Activated naive CD4-positive, alpha-beta T cell treated with anti-CD3 and anti-CD28 coated beads, Interleukin-2, amount 50 U/mL, for 24 hours (primary cell): ENCODE results near the gene ATXN7L3B.
A peak's percentile ranks its signal among the peaks of the same experiment; 100 is the strongest.
"Not testable (repeated sequence)": the region's sequence is repeated elsewhere in the genome, so short reads cannot be mapped to it uniquely, and the experiment has no call there.

Experiments used
- H3K27ac Mint-ChIP-seq: one replicate; pipeline ENCODE4 v1.8.0; 2021; ENCODE audit warnings: mild to moderate bottlenecking, mixed read lengths
- H3K27me3 Mint-ChIP-seq: one replicate; pipeline ENCODE4 v1.8.0; 2021; ENCODE audit warnings: mixed read lengths
- H3K36me3 Mint-ChIP-seq: one replicate; pipeline ENCODE4 v1.8.0; 2021; ENCODE audit warnings: mixed read lengths
- H3K4me1 Mint-ChIP-seq: one replicate; pipeline ENCODE4 v1.8.0; 2021; ENCODE audit warnings: mixed read lengths
- H3K4me3 Mint-ChIP-seq: one replicate; pipeline ENCODE4 v1.8.0; 2021; ENCODE audit warnings: mild to moderate bottlenecking, mixed read lengths
- H3K9me3 Mint-ChIP-seq: one replicate; pipeline ENCODE4 v1.8.0; 2021; ENCODE audit warnings: mixed read lengths

The ATXN7L3B gene, protein sequence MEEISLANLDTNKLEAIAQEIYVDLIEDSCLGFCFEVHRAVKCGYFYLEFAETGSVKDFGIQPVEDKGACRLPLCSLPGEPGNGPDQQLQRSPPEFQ

DNA sequence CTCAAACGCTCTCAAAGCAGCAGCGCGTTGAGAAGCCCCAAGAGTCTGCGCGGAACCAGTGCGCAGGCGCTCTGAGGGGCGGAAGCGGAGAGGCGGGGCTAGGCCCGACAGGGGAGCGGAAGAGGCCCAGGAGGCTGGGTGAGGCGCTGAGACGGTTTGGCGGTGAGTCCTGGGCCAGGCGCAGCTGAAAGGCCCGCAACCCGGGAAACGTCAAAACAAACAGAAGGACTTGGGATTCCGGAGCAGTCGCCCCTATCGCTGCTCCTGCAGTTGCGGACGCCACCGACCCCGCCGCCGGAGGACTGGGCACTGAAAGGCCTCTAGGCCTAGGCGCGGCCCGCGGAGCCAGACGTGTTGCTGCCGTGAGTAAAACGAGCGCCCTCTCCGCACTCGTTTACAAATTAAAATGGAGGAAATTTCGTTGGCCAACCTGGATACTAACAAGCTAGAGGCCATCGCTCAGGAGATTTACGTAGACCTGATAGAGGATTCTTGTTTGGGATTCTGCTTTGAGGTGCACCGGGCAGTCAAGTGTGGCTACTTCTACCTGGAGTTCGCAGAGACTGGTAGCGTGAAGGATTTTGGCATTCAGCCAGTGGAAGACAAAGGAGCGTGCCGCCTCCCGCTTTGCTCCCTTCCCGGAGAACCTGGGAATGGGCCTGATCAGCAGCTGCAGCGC is at the start of gene ATXN7L3B:
Gene ATXN7L3B, plus strand, starts transcription at position 129 of the 679 bp plus-strand sequence. Its CDS starts 278 bp downstream, at position 407.
- Mint-ChIP-seq H3K4me1 (peaks cover 61% of the 10 kb centered on the region), H3K36me3 (peaks cover 27% of the 10 kb centered on the region), H3K27me3 (no peaks in the 10 kb centered on the region), H3K4me3 (peak within 1 kb of the TSS; percentile 98), H3K27ac (peak within 1 kb of the TSS; percentile 99), H3K9me3 (no peaks in the 10 kb centered on the region)

- peaks cover 1% of the 10 kb centered on the region for H3K27me3 Mint-ChIP-seq
- no peaks in the 10 kb centered on the region for H3K36me3 Mint-ChIP-seq
- H3K4me3 Mint-ChIP-seq = no peak overlapping the region
- no peaks in the 10 kb centered on the region for H3K9me3 Mint-ChIP-seq
- peaks cover 11% of the 10 kb centered on the region for H3K4me1 Mint-ChIP-seq
- no peak overlapping the region for H3K27ac Mint-ChIP-seq
Observed at GRCh38 chr12:74488134-74488533, 49.5 kb upstream of the ATXN7L3B start.

DNA sequence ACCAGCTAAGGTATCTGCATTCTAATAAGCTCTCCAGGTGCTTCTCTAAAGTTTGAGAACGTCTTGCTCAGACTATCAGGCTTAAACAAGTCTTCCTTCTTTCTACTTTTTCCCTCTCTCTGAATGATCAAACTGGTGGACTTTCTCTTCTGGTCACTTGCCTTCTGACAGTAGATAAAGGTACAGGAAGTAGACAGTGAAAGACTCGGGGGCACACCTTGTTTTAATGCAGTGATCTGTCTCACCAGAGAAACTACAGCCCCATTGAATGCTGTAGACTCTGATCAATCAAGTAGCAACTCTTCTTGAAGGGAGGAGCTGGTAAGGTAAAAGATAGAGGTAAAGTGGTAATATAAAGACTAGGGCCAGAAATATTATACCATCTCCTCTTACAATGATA is 48.1 kb upstream of the ATXN7L3B start:
- H3K4me3 Mint-ChIP-seq = no peak overlapping the region
- no peaks in the 10 kb centered on the region for H3K36me3 Mint-ChIP-seq
- no peak overlapping the region for H3K27ac Mint-ChIP-seq
- H3K27me3 Mint-ChIP-seq = peaks cover 3% of the 10 kb centered on the region
- no peaks in the 10 kb centered on the region for H3K9me3 Mint-ChIP-seq
- H3K4me1 Mint-ChIP-seq = peaks cover 11% of the 10 kb centered on the region

DNA sequence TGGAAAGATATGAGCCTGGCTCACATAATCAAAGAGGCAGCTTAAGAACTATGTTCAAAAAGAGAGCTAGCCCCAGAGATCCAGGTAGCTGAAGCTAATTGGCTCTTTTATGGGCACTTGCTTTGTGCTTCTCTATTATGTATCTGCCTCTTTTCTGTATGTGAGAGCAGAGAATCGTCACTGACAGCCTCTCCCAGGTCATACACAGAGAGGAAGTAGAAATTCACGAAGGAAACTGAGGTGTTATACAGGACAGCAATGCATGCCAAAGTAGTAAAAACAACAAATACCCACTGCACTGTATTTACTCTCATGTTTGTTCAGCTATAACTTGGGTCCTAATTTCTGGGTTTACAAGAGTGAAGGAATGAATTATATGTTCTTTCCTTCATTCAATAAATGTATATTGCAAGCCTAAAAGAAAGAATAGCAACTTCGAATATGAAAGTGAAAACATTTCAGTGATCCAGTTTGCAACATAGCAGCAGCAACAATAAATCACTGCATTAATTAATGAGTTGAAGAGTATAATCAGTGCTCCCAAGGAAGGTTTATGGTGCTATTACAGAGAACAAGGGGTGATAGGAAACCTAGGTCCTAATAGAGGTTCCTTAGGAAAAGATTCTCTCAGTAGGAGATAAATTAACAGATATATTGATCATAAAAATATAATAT is 47.1 kb upstream of the ATXN7L3B start:
- no peaks in the 10 kb centered on the region for H3K9me3 Mint-ChIP-seq
- no peaks in the 10 kb centered on the region for H3K36me3 Mint-ChIP-seq
- H3K27me3 Mint-ChIP-seq = peaks cover 3% of the 10 kb centered on the region
- H3K4me3 Mint-ChIP-seq = peak overlapping the region; percentile 51
- H3K4me1 Mint-ChIP-seq = peaks cover 11% of the 10 kb centered on the region
- no peak overlapping the region for H3K27ac Mint-ChIP-seq

GRCh38 chr12:74491374-74491773 is 46.3 kb upstream of the ATXN7L3B start:
- Mint-ChIP-seq H3K4me3 (no peak overlapping the region), H3K9me3 (no peaks in the 10 kb centered on the region), H3K27ac (no peak overlapping the region), H3K4me1 (peaks cover 11% of the 10 kb centered on the region), H3K27me3 (peaks cover 3% of the 10 kb centered on the region), H3K36me3 (no peaks in the 10 kb centered on the region)

- Mint-ChIP-seq H3K36me3 (no peaks in the 10 kb centered on the region), H3K4me3 (no peak overlapping the region), H3K27ac (no peak overlapping the region), H3K4me1 (no peaks in the 10 kb centered on the region), H3K9me3 (peaks cover 5% of the 10 kb centered on the region), H3K27me3 (no peaks in the 10 kb centered on the region)
Observed at GRCh38 chr12:74499192-74499591, 38.4 kb upstream of the ATXN7L3B start.

DNA sequence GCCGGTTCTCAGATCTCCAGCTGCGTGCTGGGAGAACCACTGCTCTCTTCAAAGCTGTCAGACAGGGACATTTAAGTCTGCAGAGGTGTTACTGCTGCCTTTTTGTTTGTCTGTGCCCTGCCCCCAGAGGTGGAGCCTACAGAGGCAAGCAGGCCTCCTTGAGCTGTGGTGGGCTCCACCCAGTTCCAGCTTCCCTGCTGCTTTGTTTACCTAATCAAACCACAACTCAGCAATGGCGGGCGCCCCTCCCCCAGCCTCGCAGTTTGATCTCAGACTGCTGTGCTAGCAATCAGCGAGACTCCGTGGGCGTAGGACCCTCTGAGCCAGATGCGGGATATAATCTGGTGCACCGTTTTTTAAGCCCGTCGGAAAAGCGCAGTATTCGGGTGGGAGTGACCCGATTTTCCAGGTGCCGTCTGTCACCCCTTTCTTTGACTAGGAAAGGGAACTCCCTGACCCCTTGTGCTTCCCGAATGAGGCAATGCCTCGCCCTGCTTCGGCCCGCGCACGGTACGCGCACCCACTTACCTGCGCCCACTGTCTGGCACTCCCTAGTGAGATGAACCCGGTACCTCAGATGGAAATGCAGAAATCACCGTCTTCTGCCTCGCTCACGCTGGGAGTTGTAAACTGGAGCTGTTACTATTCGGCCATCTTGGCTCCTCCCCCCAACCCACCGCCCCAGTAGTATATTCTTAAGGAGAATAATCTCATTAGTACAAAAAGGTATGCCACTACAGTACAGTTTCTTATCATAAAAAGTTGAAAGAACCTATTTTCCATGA is 28.6 kb upstream of the ATXN7L3B start:
- not testable (repeated sequence) for H3K9me3 Mint-ChIP-seq, H3K4me1 Mint-ChIP-seq, H3K27ac Mint-ChIP-seq, H3K36me3 Mint-ChIP-seq, H3K4me3 Mint-ChIP-seq
- peaks cover 16% of the 10 kb centered on the region for H3K27me3 Mint-ChIP-seq

DNA sequence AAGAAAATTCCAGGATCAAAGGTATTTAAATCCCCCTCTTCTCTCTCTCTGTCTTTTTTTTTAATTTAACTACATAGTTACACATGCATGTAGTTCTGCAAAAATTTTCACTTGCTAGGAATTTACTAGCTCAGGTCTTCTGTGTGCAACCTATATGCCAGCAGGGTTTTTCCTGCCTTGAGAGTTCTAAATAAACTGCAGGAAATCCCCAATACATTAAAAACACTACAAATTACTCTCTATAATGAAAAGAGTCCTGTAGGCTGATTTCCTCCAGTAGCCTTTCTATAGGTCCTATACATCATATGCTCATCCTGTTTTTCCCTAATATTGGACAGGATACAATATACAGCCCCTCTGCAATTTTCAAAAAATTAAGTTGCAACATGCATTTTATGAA is 27.7 kb upstream of the ATXN7L3B start:
- no peak overlapping the region for H3K4me3 Mint-ChIP-seq

DNA sequence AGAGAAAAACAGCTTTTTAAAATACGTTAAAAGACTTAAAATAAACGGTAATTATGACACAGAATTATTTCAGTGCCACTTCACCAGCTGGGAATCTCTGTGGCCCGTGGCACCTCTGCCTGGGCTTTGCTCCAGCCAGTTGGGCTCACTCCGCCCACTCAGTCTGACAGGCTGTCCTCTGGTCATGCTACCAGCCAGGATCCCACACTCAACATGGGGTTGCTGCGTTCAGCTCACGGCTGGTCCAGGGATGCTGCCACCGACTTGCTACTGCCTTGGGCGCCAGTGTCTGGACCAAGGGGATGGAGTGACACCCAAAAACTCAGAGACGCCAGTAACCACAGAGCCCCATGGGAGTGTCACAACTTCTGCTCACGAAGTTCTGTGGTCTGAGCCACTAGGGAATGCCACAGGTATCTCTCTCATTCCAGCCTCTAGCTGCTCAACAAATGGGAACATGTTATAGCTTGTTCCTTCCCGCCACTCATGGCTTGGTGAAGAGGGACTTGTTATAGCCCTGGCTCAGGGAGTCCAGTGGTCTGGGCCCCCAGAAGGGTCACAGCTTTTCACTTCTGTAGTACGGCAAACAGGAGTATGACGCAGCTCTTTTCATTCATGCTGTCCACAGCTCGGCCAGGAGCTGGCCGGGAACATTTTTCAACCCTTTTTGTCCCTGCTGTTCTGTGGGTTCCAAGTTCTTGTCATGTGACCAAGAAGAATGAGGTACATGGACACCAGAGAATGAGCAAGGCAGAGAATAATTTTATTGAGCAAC is 23.4 kb upstream of the ATXN7L3B start:
- H3K4me1 Mint-ChIP-seq = no peaks in the 10 kb centered on the region
- no peak overlapping the region for H3K27ac Mint-ChIP-seq
- no peaks in the 10 kb centered on the region for H3K36me3 Mint-ChIP-seq
- H3K4me3 Mint-ChIP-seq = no peak overlapping the region
- H3K9me3 Mint-ChIP-seq = no peaks in the 10 kb centered on the region
- H3K27me3 Mint-ChIP-seq = peaks cover 16% of the 10 kb centered on the region

More for the DNA sequence above, 27.7 kb upstream of the ATXN7L3B start:
- Mint-ChIP-seq H3K27ac (no peak overlapping the region), H3K27me3 (peaks cover 16% of the 10 kb centered on the region), H3K36me3 (no peaks in the 10 kb centered on the region), H3K4me1 (no peaks in the 10 kb centered on the region), H3K9me3 (no peaks in the 10 kb centered on the region)

DNA sequence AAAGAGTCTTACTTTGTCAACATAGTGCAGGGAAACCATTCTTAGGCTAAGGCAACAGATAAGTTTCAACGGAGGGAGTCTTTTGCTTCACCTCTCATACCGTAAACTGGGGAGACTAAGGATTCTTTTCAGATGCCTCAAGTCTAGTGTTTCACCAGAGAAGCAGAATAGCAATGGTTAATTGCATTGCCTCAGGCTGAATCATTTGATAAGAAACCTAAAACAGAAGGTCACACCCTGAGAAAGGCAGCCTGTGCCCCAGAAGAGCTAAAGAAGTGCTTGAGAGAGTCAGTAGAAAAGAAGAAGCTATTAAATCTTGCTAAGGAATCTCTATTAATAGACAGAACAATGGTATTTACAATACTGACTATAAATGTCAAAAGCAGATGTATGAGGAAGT is 21.8 kb upstream of the ATXN7L3B start:
- no peaks in the 10 kb centered on the region for H3K9me3 Mint-ChIP-seq
- H3K27ac Mint-ChIP-seq = no peak overlapping the region
- H3K4me3 Mint-ChIP-seq = no peak overlapping the region
- no peaks in the 10 kb centered on the region for H3K4me1 Mint-ChIP-seq
- peaks cover 8% of the 10 kb centered on the region for H3K27me3 Mint-ChIP-seq
- no peaks in the 10 kb centered on the region for H3K36me3 Mint-ChIP-seq

DNA sequence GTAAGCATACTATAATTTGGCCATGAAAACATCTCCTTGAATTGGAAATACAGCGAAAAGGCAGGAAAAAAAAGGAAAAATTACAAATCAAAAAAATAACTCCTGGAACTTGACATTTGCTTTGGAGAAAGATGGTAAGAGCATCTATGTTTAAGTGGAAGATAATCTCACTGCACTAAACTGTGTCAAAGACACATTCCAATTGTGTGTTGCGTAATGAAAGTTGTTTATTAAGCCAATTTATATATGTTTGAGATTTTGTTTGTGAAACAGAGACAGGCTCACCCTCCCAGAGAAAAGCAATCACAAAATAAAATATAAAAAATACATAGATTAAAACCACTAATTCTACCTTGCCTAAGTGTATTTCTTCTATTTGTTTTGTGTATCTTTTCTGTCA is 11.1 kb upstream of the ATXN7L3B start:
- no peak overlapping the region for H3K27ac Mint-ChIP-seq
- no peak overlapping the region for H3K4me3 Mint-ChIP-seq
- H3K9me3 Mint-ChIP-seq = no peaks in the 10 kb centered on the region
- no peaks in the 10 kb centered on the region for H3K36me3 Mint-ChIP-seq
- H3K4me1 Mint-ChIP-seq = no peaks in the 10 kb centered on the region
- peaks cover 6% of the 10 kb centered on the region for H3K27me3 Mint-ChIP-seq

DNA sequence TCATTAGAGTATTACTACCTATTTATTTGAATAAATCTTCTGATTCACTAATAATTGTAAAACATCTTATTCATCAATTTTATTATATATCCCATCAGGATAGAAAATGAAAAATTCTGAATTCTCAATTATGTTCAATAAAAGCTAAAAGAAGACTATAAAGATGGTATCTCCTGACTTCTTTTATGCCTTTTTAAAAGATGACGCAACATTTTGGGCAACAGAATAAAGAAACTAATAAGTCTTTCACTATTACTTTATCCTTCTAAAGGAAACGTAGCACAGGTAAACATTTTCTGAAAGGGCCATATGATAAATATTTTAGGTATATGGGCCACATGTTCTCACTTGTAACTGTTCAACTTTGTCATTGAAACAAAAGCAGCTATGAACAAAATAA is 10.1 kb upstream of the ATXN7L3B start:
- no peaks in the 10 kb centered on the region for H3K9me3 Mint-ChIP-seq
- peaks cover 6% of the 10 kb centered on the region for H3K27me3 Mint-ChIP-seq
- no peak overlapping the region for H3K4me3 Mint-ChIP-seq
- no peak overlapping the region for H3K27ac Mint-ChIP-seq
- H3K4me1 Mint-ChIP-seq = no peaks in the 10 kb centered on the region
- H3K36me3 Mint-ChIP-seq = no peaks in the 10 kb centered on the region

DNA sequence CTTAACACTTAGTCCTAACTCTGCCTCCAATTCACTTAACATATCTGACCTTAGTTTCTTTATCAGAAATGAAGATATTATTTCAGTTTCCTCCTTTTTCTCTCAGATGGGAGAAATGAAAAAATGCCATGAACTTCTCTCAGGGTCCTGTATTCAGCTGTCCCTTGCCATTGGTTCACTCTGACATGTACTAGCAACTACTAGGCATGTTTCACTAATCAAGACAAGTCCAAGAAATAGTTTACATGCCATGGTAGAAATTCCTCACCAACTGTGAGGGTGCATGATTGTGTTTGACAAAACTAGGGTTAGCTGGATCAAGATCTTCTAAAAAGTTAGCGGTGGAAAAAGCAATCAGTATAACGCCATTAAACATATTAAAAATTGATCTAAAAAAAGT is 7.0 kb upstream of the ATXN7L3B start:
- no peaks in the 10 kb centered on the region for H3K9me3 Mint-ChIP-seq
- H3K27ac Mint-ChIP-seq = no peak overlapping the region
- no peak overlapping the region for H3K4me3 Mint-ChIP-seq
- H3K36me3 Mint-ChIP-seq = no peaks in the 10 kb centered on the region
- H3K4me1 Mint-ChIP-seq = peaks cover 5% of the 10 kb centered on the region
- H3K27me3 Mint-ChIP-seq = no peaks in the 10 kb centered on the region

DNA sequence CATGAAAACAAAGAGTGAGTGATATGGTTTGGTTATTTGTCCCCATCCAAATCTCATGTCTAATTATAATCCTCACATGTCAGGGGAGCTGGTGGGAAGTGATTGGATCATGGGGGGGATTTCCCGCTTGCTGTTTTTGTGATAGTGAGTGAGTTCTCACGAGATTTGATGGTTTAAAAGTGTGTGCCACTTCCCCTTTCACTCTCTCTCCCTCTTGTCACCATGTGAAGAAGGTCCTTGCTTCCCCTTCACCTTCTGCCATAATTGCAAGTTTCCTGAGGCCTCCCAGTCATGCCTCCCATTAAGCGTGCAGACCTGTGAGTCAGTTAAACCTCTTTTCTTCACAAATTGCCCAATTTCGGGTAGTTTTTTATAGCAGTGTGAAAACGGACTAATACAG is 2.1 kb upstream of the ATXN7L3B start:
- H3K27me3 Mint-ChIP-seq = no peaks in the 10 kb centered on the region
- H3K27ac Mint-ChIP-seq = no peak overlapping the region
- H3K9me3 Mint-ChIP-seq = no peaks in the 10 kb centered on the region
- H3K36me3 Mint-ChIP-seq = peaks cover 21% of the 10 kb centered on the region
- peaks cover 38% of the 10 kb centered on the region for H3K4me1 Mint-ChIP-seq
- no peak overlapping the region for H3K4me3 Mint-ChIP-seq

DNA sequence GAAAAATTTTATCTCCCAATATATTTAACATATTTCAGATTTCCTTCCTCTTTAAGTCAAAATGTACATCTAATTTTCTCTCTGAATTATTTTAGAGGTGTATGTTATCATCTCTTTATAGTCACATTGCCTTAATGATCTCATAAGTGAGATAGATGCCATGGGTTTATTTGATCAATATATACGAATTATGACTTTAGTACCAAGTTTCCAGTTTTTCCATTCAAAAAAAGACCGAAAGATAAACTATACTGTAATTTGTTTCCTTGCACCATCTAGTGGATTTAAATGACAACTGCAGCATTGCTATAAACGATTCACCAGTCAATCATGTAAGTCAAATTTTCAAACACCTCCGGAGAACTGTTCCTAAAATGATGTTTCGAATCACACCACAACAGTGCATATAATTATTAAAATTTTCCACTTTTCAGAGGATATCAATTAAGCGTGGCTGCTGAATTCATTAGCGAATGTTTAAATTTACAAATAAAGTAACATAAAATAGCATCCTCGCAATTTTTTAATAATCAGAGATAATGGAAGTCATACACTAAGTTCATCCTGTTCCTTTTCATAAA is 419 bp upstream of the ATXN7L3B start:
- Mint-ChIP-seq H3K4me1 (peaks cover 55% of the 10 kb centered on the region), H3K27ac (peak overlapping the region; percentile 99), H3K36me3 (peaks cover 27% of the 10 kb centered on the region), H3K4me3 (peak overlapping the region; percentile 98), H3K27me3 (no peaks in the 10 kb centered on the region), H3K9me3 (no peaks in the 10 kb centered on the region)
